Uterus (tissue), 4 donors: ENCODE measurements around the gene UROC1. TPM values are rescaled to one million over a fixed set of nuclear protein-coding genes. Genes with fewer than 3 reads are reported as not detected.

Experiments
- DNase-seq, 2 donors: peaks; one replicate each; pipeline ENCODE4 v3.0.0-alpha.2; 2019 to 2020
- H3K27ac ChIP-seq, 2 donors: fragments of 200-600 bp; sonication (generic); 1 replicate in 1 of 2; 2 replicates in 1 of 2; pipeline ENCODE4 v1.5.1; 2016 to 2018
- H3K27me3 ChIP-seq, 2 donors: fragments of 200-600 bp; sonication (generic); one replicate each; pipeline ENCODE4 v1.5.1; 2018 to 2019; ENCODE audit warnings: control low read depth in 1 of 2
- H3K36me3 ChIP-seq, 2 donors: fragments of 200-600 bp; sonication (generic); one replicate each; pipeline ENCODE4 v1.5.1; 2019; ENCODE audit warnings: control low read depth in 1 of 2
- H3K4me1 ChIP-seq, 2 donors: fragments of 200-600 bp; sonication (generic); one replicate each; pipeline ENCODE4 v1.5.1; 2018 to 2019; ENCODE audit warnings: control low read depth in 1 of 2
- H3K4me3 ChIP-seq, 2 donors: fragments of 200-600 bp; sonication (generic); 1 replicate in 1 of 2; 2 replicates in 1 of 2; pipeline ENCODE4 v1.5.1; 2018 to 2019; ENCODE audit warnings: mild to moderate bottlenecking in 1 of 2
- H3K9me3 ChIP-seq, 2 donors: fragments of 200-600 bp; sonication (generic); one replicate each; pipeline ENCODE4 v1.5.1; 2019; ENCODE audit warnings: control low read depth in 1 of 2
- CTCF ChIP-seq, 4 experiments: fragments of 200-600 bp in 2 of 4; fragments of 450-650 bp in 2 of 4; sonication (generic) in 2 of 4; IDR thresholded peaks; one replicate each; pipeline ENCODE4 v1.5.1; 2016 to 2019; ENCODE audit warnings: antibody characterized with exemption in 4 of 4, mild to moderate bottlenecking in 2 of 4, moderate library complexity in 1 of 4
- POLR2A ChIP-seq, 2 donors: fragments of 450-650 bp; IDR thresholded peaks; one replicate each; pipeline ENCODE4 v1.6.1; 2016; ENCODE audit warnings: antibody characterized with exemption in 2 of 2, mild to moderate bottlenecking in 1 of 2, moderate library complexity in 1 of 2
- intact Hi-C: fragments of 100-400 bp; cut with DNase I; formaldehyde crosslinking; loops from one replicate; pipeline ENCODE4 v1.15.1; 2023; ENCODE audit warnings: low total_unique reads
- total RNA-seq, 4 donors: library from RNA; depleted of rRNA in 3 of 4; stranded (reverse); fragments of >200 nt in 3 of 4; gene quantifications; one replicate each; pipeline versions ENCODE4 v1.1.0 to v1.2.4, GENCODE V29; 2014 to 2023
- donor health status: DM: yes; HTN: yes; CAD: no.

Gene UROC1
- total RNA-seq, 4 donors from 2014 or later: 0.07 TPM; not detected in 3

- intact Hi-C loops: no loop called here
- peak; percentile 6 to 8 for DNase-seq
Measured at GRCh38 chr3:126552688-126553283, 35.2 kb upstream of the UROC1 start.

GRCh38 chr3:126551839-126552687 lies 34.5 kb upstream of the UROC1 start:
- no peaks in the 10 kb centered on the region for H3K9me3 ChIP-seq
- intact Hi-C loops: no loop called here

More at GRCh38 chr3:126552688-126553283, 35.2 kb upstream of the UROC1 start:
- Histone ChIP-seq H3K4me3 (no peak overlapping the region), H3K9me3 (no peaks in the 10 kb centered on the region), H3K27ac (no peak overlapping the region), H3K4me1 (no peaks in the 10 kb centered on the region), H3K27me3 (no peaks in the 10 kb centered on the region), H3K36me3 (no peaks in the 10 kb centered on the region)
- TF ChIP-seq POLR2A (IDR thresholded peaks at IDR 0.05) (no peak), CTCF (IDR thresholded peaks at IDR 0.05) (no peak)

GRCh38 chr3:126551121-126551838 lies 33.7 kb upstream of the UROC1 start:
- Histone ChIP-seq H3K36me3 (no peaks in the 10 kb centered on the region), H3K27ac (no peak overlapping the region), H3K9me3 (no peaks in the 10 kb centered on the region), H3K27me3 (no peaks in the 10 kb centered on the region), H3K4me1 (no peaks in the 10 kb centered on the region), H3K4me3 (no peak overlapping the region)
- peak; percentile 5 for DNase-seq
- intact Hi-C loops: no loop called here
- TF ChIP-seq CTCF (IDR thresholded peaks at IDR 0.05): no peak
- TF ChIP-seq POLR2A (IDR thresholded peaks at IDR 0.05): no peak

More at GRCh38 chr3:126551839-126552687, 34.5 kb upstream of the UROC1 start:
- Histone ChIP-seq H3K4me1 (no peaks in the 10 kb centered on the region), H3K27ac (no peak overlapping the region), H3K27me3 (no peaks in the 10 kb centered on the region), H3K36me3 (no peaks in the 10 kb centered on the region), H3K4me3 (no peak overlapping the region)
- DNase-seq: peak; percentile 3 to 4
- no peak for TF ChIP-seq POLR2A (IDR thresholded peaks at IDR 0.05)
- TF ChIP-seq CTCF (IDR thresholded peaks at IDR 0.05): no peak

GRCh38 chr3:126550488-126551051 lies 33.0 kb upstream of the UROC1 start:
- no peaks in the 10 kb centered on the region for H3K27me3 ChIP-seq
- H3K36me3 ChIP-seq: no peaks in the 10 kb centered on the region
- H3K27ac ChIP-seq: no peak overlapping the region
- TF ChIP-seq POLR2A (IDR thresholded peaks at IDR 0.05) (no peak), CTCF (IDR thresholded peaks at IDR 0.05) (no peak)
- H3K9me3 ChIP-seq: no peaks in the 10 kb centered on the region
- H3K4me1 ChIP-seq: no peaks in the 10 kb centered on the region
- peak; percentile 7 to 10 for DNase-seq
- no peak overlapping the region for H3K4me3 ChIP-seq
- intact Hi-C loops: no loop called here
